GM19193 (cell line): ENCODE results near the gene UST.

Experiments
- POLR2A ChIP-seq: IDR thresholded peaks from 4 replicates; pipeline ENCODE4 v1.6.1; 2011; ENCODE audit not compliant: insufficient read depth, insufficient read length; ENCODE audit errors: extremely low read depth

The UST gene

GRCh38 chr6:148924226-148925012 is 177.6 kb downstream of the UST start:
- TF ChIP-seq POLR2A, result no peak

DNA sequence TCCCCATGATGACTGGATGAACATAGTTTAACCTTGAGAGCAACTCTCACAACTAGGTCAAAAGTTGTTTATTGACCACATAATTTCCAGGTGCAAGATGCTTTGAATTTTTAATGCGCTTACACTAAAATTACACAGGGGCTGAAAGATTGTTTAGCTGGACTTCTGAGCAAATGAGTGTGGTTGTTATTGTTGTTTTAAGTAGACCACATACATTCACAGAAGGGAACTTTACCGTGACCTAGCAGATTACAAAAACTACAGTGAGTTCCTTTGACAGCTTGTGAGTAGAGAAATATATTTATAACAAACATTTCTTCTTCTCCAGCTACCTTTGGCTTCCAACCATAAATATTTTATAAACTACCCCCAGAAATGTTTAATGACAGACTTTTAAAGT is 178.9 kb downstream of the UST start:
- TF ChIP-seq POLR2A, result no peak

DNA sequence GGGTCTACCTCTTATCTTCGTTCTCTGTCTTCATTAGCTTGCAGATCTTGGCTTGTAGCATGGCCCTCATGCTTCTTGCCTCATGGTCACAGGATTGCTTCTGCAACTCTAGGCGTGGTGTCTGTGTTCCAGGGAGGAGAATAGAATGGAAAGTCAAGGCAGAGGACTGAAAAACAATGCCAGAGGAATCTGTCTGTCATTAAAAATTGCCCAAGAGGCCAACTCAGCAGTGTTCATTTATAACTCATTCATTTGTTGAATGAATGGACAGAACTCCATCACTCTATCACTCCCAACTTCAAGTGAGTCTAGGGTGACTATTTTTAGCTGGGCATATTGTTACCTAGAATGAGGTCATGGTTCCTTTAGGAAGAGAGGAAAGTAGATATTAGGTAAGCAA is 179.6 kb downstream of the UST start:
- TF ChIP-seq POLR2A, result no peak

GRCh38 chr6:148927586-148927985 is 180.8 kb downstream of the UST start:
- TF ChIP-seq POLR2A, result no peak

DNA sequence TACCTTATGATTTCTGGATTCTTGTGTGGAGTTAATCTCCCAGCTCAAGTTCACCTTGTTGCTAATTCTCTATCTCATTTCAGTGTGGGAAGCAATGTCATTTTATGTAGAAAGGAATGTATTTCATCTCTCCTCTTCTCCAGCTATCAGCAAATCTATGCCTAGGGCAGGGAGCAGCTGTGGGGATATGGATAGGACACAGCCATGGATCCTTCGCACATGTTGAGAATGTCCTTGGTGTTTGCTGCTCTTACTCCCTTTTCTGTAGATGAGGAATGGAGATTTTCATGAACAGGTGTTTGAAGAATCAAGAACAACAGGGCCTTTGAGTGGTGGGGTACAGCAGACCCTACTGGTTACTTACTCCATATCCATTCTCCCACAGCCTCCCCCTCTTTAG is 182.0 kb downstream of the UST start:
- TF ChIP-seq POLR2A, result no peak

DNA sequence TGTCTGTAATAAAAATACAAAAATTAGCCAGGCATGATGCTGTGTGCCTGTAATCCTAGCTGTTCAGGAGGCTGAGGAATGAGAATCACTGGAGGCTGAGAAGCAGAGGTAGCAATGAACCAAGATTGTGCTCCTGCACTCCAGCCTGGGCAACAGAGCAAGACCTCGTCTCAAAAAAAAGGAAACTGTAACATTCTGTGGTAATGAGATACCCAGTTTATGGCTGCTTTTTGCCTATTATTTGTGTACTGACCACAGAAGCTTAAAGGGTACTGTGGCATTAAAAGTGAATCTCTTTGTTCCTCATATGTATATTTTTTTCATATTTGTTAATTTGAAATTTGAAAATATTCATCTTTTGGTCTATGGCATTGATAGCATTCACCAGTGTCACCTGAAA is 185.4 kb downstream of the UST start:
- no peak for TF ChIP-seq POLR2A

DNA sequence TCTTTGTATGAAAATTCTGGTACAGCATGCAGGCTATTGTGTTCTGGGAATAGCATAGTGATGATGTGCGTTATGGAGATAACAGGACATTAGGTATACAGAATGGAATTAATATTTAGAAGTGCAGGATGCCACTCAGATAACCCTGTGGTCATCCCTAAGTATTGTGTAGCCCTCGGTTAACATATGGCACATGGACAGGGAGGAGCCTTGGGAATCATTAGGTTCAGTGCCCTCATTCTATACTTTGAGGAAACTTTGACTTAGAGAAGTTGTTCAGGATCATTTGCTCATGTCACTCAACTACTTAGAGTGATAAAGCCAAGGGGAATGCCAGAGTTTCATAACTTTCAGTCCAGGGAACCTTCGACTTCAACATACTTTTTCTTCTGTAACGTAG is 185.9 kb downstream of the UST start:
- TF ChIP-seq POLR2A, result no peak

- no peak for TF ChIP-seq POLR2A
These were observed 187.7 kb downstream of the UST start for GRCh38 chr6:148934539-148934938.

DNA sequence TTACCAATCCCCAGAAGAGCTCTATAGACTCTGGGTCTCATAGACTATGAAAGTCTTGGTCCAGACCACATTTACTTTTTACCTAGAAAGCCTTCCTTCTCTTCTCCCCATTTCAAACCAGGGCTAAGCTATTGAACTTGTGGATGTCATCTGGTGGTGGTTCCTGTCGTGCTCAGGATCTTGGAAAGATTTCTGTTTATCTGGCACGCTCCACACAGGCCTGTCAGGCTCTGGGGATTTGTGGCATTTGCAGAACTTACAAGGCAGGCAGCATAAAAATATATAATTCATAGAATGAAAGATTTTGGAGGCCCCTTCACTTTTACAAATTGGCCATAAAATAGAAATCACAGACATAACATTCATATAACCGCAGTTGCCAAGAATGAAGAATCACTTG is 188.1 kb downstream of the UST start:
- TF ChIP-seq POLR2A, result no peak

DNA sequence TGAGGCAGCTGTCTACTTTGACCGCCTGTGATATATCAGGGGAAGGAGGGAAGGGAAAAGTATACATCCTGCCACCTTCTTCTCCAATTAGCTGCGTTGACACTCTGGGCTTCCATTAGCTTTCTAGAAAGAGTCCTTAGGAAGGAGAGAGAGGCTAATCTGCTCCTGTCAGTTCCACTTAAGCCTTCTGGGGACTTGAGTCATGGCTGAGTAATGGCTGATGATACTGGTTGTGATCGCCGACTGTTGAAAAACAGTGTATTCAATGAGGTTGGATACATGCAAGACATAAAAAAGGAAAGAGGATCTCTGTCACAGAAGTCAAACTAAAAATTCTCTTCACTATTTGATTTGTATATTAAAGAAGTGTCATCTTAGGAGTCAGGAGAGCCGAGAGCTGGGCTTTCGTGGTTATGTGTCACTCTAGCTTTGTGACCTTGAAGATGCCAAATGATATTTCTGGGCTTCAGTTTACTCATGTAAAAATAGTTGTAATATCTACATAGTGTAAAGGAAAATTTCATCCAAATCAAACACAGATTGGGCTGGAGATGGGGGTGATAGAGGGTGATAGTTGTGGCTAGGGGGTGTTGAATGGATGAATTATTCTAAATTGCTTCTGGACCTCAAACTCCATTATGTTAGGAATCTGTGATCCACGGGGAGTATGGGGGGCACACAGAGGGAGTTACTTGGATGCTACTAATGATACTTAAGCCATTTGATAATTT is 189.0 kb downstream of the UST start:
- TF ChIP-seq POLR2A, result no peak

- no peak for TF ChIP-seq POLR2A
These were observed 196.6 kb downstream of the UST start for GRCh38 chr6:148943451-148943850.

GRCh38 chr6:148944608-148945007 is 197.8 kb downstream of the UST start:
- TF ChIP-seq POLR2A, result no peak

DNA sequence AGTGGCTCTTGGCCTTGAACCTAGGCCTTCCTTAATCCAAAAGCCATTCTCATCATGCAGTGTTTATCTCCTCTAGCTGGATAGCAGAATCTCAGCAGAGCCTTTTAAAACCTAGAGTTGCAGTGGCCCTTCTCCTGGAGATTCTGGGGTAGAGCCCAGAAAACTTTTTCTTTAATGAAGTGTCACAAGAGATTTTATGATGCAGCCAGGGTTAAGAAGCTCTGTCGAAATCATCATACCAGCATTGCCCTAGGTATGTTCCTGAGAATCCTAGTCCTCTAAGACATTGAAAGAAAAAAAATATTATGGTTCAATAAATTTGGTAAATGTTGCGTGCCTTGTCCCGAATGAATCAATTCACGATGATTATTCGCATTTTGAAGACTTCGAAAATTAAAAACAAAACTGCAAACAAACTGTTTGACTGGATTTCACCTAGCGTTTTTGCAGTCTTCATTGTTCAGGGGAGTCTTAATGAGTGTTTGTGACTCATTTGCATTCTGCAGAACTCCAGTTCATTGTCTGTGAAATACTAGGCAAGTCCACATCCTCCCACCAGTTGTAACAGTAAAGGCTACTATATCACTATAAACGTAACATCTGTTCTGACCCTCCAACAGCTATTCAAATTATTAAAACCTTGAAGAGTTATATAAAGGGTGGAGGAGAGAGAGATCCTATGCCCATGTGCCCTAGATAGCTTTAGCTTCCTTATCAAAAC is 198.6 kb downstream of the UST start:
- TF ChIP-seq POLR2A, result no peak

DNA sequence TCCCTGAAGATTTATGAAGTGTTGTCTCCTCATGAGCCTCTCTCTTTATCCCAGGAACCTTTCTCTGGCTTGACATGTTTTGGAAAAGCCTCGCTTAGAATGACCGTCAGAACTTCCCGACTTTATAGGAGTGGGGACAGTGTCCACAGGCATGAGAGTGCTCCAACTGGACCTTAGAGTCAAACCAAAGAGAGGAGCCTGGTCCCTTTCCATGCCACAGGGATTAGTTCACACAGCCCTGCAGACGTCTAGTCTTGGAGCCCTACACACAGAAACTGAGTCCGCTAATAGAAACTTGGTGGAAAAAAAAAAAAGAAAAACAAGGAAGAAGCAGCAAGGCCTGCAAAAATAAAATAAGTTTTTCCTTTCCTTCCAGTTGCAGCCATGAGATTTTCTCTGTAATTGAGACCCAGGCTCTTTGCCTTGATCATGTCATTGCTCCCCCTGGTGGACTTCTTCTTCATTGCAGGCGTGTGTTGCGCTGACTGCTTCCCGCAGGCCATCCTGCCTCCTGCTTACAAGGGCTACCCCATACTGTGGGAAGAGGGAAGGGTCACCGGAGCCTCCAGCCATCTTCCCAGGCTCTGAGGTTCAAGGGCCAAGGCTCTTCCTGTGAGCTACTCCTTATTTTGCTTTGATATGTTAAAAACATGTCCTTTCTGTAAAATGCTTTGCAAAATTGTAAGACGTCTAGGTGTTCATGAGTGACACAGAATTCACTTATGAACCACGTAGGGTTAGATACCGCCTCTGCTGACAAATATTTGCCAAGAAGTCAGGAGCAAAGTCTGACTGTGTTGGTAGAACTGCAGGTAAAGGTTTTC is 201.0 kb downstream of the UST start:
- no peak for TF ChIP-seq POLR2A

DNA sequence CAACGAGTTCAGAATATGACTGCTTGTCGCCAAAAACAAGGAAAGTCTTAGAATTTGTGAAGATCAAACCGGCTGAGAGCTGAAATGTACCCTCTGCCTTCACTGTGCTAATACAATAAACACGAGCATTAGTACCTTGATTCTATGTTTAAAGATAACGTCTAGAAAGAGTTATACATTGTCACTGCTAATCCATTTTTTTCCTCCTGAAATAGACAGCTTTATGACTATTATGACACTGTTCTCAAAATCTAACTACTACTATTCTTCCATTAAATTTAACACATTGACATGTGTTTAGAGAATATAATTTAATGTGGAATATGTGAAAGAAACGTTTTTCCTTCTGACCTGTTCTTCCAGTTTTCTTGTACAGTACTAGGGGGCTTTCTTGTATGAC is 204.8 kb downstream of the UST start:
- TF ChIP-seq POLR2A, result no peak
